Neural cell (in vitro differentiated cells): ENCODE results near the gene SIX3. TPM values are rescaled to one million over a fixed set of nuclear protein-coding genes. Genes with fewer than 3 reads are reported as not detected.

Experiments used
- H2AFZ ChIP-seq: fragments of 200-600, 300-800 bp; sonication (generic), shearing (Covaris generic); 2 replicates; pipeline ENCODE4 v1.6.0; 2014; ENCODE audit warnings: low read depth, mild to moderate bottlenecking, antibody characterized with exemption, low read length, moderate library complexity
- H3F3A ChIP-seq: fragments of 200-600 bp; shearing (Covaris generic); 2 replicates; pipeline ENCODE4 v1.6.1; 2016; ENCODE audit warnings: mild to moderate bottlenecking, moderate library complexity, mixed read lengths, antibody characterized with exemption, low read length; ENCODE audit not compliant: insufficient read depth, poor library complexity, severe bottlenecking
- H3K27ac ChIP-seq: fragments of 200-600, 300-800 bp; sonication (generic), shearing (Covaris generic); 2 replicates; pipeline ENCODE4 v1.5.1; 2014; ENCODE audit warnings: mild to moderate bottlenecking, low read length, moderate library complexity
- H3K27me3 ChIP-seq: fragments of 300-800, 200-600 bp; sonication (generic), shearing (Covaris generic); 2 replicates; pipeline ENCODE4 v1.6.0; 2014; ENCODE audit warnings: mild to moderate bottlenecking, low read depth, low read length, moderate library complexity; ENCODE audit not compliant: insufficient read depth
- H3K36me3 ChIP-seq: fragments of 300-800, 200-600 bp; sonication (generic), shearing (Covaris generic); 2 replicates; pipeline ENCODE4 v1.5.1; 2014; ENCODE audit warnings: mild to moderate bottlenecking, antibody characterized with exemption, low read length, moderate library complexity; ENCODE audit not compliant: insufficient read depth
- H3K4me2 ChIP-seq: fragments of 300-800, 200-600 bp; sonication (generic), shearing (Covaris generic); 2 replicates; pipeline ENCODE4 v1.6.0; 2014; ENCODE audit warnings: mild to moderate bottlenecking, low read length
- H3K4me3 ChIP-seq: fragments of 300-800, 200-600 bp; sonication (generic), shearing (Covaris generic); 2 replicates; pipeline ENCODE4 v1.5.1; 2014; ENCODE audit warnings: mild to moderate bottlenecking, low read length, moderate library complexity
- H3K79me2 ChIP-seq: fragments of 200-600 bp; shearing (Covaris generic); replicated peaks from 2 replicates; pipeline ENCODE4 v1.6.0; 2014; ENCODE audit warnings: mild to moderate bottlenecking, low read length, moderate library complexity; ENCODE audit not compliant: insufficient read depth
- H3K9ac ChIP-seq: fragments of 300-800, 200-600 bp; sonication (generic), shearing (Covaris generic); 2 replicates; pipeline ENCODE4 v1.6.1; 2016; ENCODE audit warnings: mild to moderate bottlenecking, low read length, mixed read lengths
- H3K9me2 ChIP-seq: fragments of 200-600 bp; shearing (Covaris generic); 2 replicates; pipeline ENCODE4 v1.6.1; 2016; ENCODE audit warnings: mild to moderate bottlenecking, low read length, mixed read lengths; ENCODE audit not compliant: insufficient read depth
- H3K9me3 ChIP-seq: fragments of 200-600, 300-800 bp; sonication (generic), shearing (Covaris generic); 2 replicates; pipeline ENCODE4 v1.6.1; 2016; ENCODE audit warnings: mild to moderate bottlenecking, mixed run types, low read length, moderate library complexity, mixed read lengths
- H4K20me1 ChIP-seq: fragments of 200-600 bp; shearing (Covaris generic); 2 replicates; pipeline ENCODE4 v1.6.1; 2016; ENCODE audit warnings: mild to moderate bottlenecking, mixed run types; ENCODE audit not compliant: insufficient read depth
- CTCF ChIP-seq: fragments of 450-650 bp; IDR thresholded peaks from 2 replicates; pipeline ENCODE4 v1.5.1; 2014; ENCODE audit warnings: antibody characterized with exemption, mild to moderate bottlenecking, moderate library complexity; ENCODE audit not compliant: poor library complexity, severe bottlenecking
- EP300 ChIP-seq: fragments of 450-650 bp; conservative IDR thresholded peaks from 2 replicates; pipeline ENCODE4 v1.6.1; 2014; ENCODE audit warnings: antibody characterized with exemption, mild to moderate bottlenecking, moderate library complexity; ENCODE audit not compliant: poor library complexity, severe bottlenecking
- EZH2 ChIP-seq: fragments of 200-600, 300-800 bp; shearing (Covaris generic), sonication (generic); IDR thresholded peaks from 2 replicates; pipeline ENCODE4 v1.6.1; 2014; ENCODE audit warnings: antibody characterized with exemption, low read length, borderline replicate concordance, mild to moderate bottlenecking; ENCODE audit not compliant: insufficient read depth, poor library complexity, severe bottlenecking
- MXI1 ChIP-seq: fragments of 450-650 bp; conservative IDR thresholded peaks from 2 replicates; pipeline ENCODE4 v1.6.1; 2014; ENCODE audit warnings: antibody characterized with exemption, mild to moderate bottlenecking; ENCODE audit not compliant: poor library complexity, severe bottlenecking
- POLR2AphosphoS5 ChIP-seq: IDR thresholded peaks from 2 replicates; pipeline ENCODE4 v1.6.1; 2012
- RAD21 ChIP-seq: fragments of 450-650 bp; conservative IDR thresholded peaks from 2 replicates; pipeline ENCODE4 v1.6.1; 2014; ENCODE audit warnings: antibody characterized with exemption, mild to moderate bottlenecking, moderate library complexity
- REST ChIP-seq: IDR thresholded peaks from 2 replicates; pipeline ENCODE4 v1.6.1; 2012; ENCODE audit warnings: borderline replicate concordance
- SMC3 ChIP-seq: fragments of 450-650 bp; conservative IDR thresholded peaks from 2 replicates; pipeline ENCODE4 v1.6.1; 2014; ENCODE audit warnings: antibody characterized with exemption, mild to moderate bottlenecking, moderate library complexity; ENCODE audit not compliant: poor library complexity
- TAF1 ChIP-seq: IDR thresholded peaks from 2 replicates; pipeline ENCODE4 v1.6.1; 2012; ENCODE audit warnings: low read depth
- polyA plus RNA-seq: library from polyadenylated mRNA; depleted of rRNA; stranded (reverse); fragments of >200 nt; gene quantifications from 2 replicates; pipeline ENCODE4 v1.2.3, GENCODE V29; 2014

The SIX3 gene
- polyA plus RNA-seq, 1 donor from 2014 or later: 8.7 TPM

DNA sequence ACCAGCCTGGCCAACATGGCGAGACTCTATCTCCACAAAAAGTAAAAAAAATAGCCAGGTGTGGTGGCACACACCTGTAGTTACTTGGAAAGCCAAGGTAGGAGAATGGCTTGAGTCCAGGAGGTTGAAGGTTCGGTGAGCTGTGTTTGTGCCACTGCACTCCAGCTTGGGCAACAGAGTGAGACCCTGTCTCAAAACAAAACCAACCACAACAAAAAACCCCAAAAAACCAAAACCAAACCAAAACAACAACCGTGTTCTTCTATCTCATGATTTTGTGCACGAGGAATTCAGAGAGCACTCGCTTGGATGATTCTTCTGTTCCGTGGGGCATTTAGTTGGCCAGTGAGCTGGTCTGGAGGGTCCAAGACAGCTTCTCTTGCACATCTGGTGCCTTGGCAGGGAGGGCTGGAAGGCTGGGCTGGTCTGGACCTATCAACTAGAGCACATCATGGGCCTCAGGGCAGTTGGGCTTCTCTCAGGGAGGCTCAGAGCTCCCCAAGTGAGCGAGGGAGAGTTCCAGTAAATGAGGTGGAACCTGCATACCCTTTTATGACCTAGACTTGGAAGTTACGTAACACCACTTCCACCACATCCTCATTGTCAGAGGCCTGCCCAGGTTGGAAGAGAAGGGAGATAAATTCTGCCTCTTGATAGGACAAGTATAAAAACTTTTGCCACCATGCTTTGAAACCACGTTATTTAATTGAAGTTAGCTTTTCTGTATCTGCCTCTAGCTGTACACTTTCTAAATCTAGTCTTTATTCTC lies 42.5 kb downstream of the SIX3 start:
- Histone ChIP-seq H3K9me3 (peaks cover 6% of the 10 kb centered on the region), H3F3A (no peaks in the 10 kb centered on the region), H3K36me3 (no peaks in the 10 kb centered on the region), H4K20me1 (no peaks in the 10 kb centered on the region), H2AFZ (no peak overlapping the region), H3K9ac (no peak overlapping the region), H3K27me3 (no peaks in the 10 kb centered on the region), H3K4me3 (no peak overlapping the region), H3K9me2 (no peaks in the 10 kb centered on the region), H3K4me2 (no peak overlapping the region), H3K27ac (no peak overlapping the region), H3K79me2 (no peaks in the 10 kb centered on the region)
- TF ChIP-seq CTCF (no peak), EP300 (no peak), POLR2AphosphoS5 (no peak)

GRCh38 chr2:44989176-44989575 lies 47.7 kb downstream of the SIX3 start:
- H3K9ac ChIP-seq: no peak overlapping the region
- H3F3A ChIP-seq: no peaks in the 10 kb centered on the region
- no peaks in the 10 kb centered on the region for H3K36me3 ChIP-seq
- peaks cover 6% of the 10 kb centered on the region for H3K9me3 ChIP-seq
- H4K20me1 ChIP-seq: no peaks in the 10 kb centered on the region
- H3K4me3 ChIP-seq: no peak overlapping the region
- H3K27ac ChIP-seq: no peak overlapping the region
- H3K79me2 ChIP-seq: no peaks in the 10 kb centered on the region
- no peak overlapping the region for H2AFZ ChIP-seq
- no peak overlapping the region for H3K4me2 ChIP-seq
- no peak for TF ChIP-seq MXI1
- no peak for TF ChIP-seq TAF1
- no peak for TF ChIP-seq EP300
- no peak for TF ChIP-seq CTCF
- no peak for TF ChIP-seq POLR2AphosphoS5
- TF ChIP-seq SMC3: no peak
- no peak for TF ChIP-seq REST
- no peak for TF ChIP-seq RAD21
- no peak for TF ChIP-seq EZH2
- H3K9me2 ChIP-seq: no peaks in the 10 kb centered on the region
- H3K27me3 ChIP-seq: no peaks in the 10 kb centered on the region
